Central memory CD8-positive, alpha-beta T cell (primary cell): ENCODE measurements around the gene BLOC1S2.

Source experiments
- ATAC-seq: fragments of 150-1000 bp; cut with Tn5 transposase; replicated peaks from 2 replicates; pipeline ENCODE4 v1.10.0; 2022; ENCODE audit warnings: mild to moderate bottlenecking, moderate FRiP score, moderate number of reproducible peaks; ENCODE audit not compliant: poor library complexity, severe bottlenecking; ENCODE audit errors: extremely low read depth
- DNase-seq, 2 donors: peaks; one replicate each; pipeline ENCODE4 v3.0.0; 2021; ENCODE audit warnings: low spot score in 2 of 2
- H3K27ac Mint-ChIP-seq: one replicate; pipeline ENCODE4 v1.8.0; 2022; ENCODE audit warnings: low read depth, mild to moderate bottlenecking, moderate library complexity, mixed read lengths
- H3K27me3 Mint-ChIP-seq: one replicate; pipeline ENCODE4 v1.8.0; 2022; ENCODE audit warnings: mixed read lengths
- H3K36me3 Mint-ChIP-seq: one replicate; pipeline ENCODE4 v1.8.0; 2022; ENCODE audit warnings: mild to moderate bottlenecking, moderate library complexity, mixed read lengths; ENCODE audit not compliant: insufficient read depth
- H3K4me1 Mint-ChIP-seq: one replicate; pipeline ENCODE4 v1.8.0; 2022; ENCODE audit warnings: mixed read lengths
- H3K4me3 Mint-ChIP-seq: one replicate; pipeline ENCODE4 v1.8.0; 2022; ENCODE audit warnings: mild to moderate bottlenecking, moderate library complexity, mixed read lengths
- H3K9me3 Mint-ChIP-seq: one replicate; pipeline ENCODE4 v1.8.0; 2022; ENCODE audit warnings: mixed read lengths

BLOC1S2 gene

GRCh38 chr10:100223879-100224278 is 62.6 kb downstream of the BLOC1S2 start:
- Mint-ChIP-seq H3K36me3 (peaks cover 40% of the 10 kb centered on the region), H3K27ac (no peak overlapping the region), H3K4me3 (no peak overlapping the region), H3K9me3 (no peaks in the 10 kb centered on the region), H3K27me3 (no peaks in the 10 kb centered on the region), H3K4me1 (peaks cover 20% of the 10 kb centered on the region)
- DNase-seq (no peak), ATAC-seq (no peak)
